RKO (cell line): ENCODE data around the gene PGBD5.

Experiments used
- DNase-seq: peaks from one replicate; pipeline ENCODE4 v3.0.0-alpha.2; 2016; ENCODE audit warnings: low spot score

PGBD5 gene

GRCh38 chr1:230348386-230349019 lies 77.6 kb downstream of the PGBD5 start:
- DNase-seq, result no peak

GRCh38 chr1:230347896-230348295 lies 78.2 kb downstream of the PGBD5 start:
- no peak for DNase-seq

GRCh38 chr1:230345139-230345885 lies 80.8 kb downstream of the PGBD5 start:
- no peak for DNase-seq

GRCh38 chr1:230342699-230343098 lies 83.4 kb downstream of the PGBD5 start:
- no peak for DNase-seq

- no peak for DNase-seq
Measured at GRCh38 chr1:230342019-230342418, 84.1 kb downstream of the PGBD5 start.

- no peak for DNase-seq
Measured at GRCh38 chr1:230341162-230341546, 85.0 kb downstream of the PGBD5 start.

- no peak for DNase-seq
Measured at GRCh38 chr1:230340526-230341161, 85.5 kb downstream of the PGBD5 start.

GRCh38 chr1:230339033-230339432 lies 87.1 kb downstream of the PGBD5 start:
- no peak for DNase-seq

GRCh38 chr1:230337266-230337665 lies 88.9 kb downstream of the PGBD5 start:
- no peak for DNase-seq

GRCh38 chr1:230335861-230336522 lies 90.1 kb downstream of the PGBD5 start:
- no peak for DNase-seq

GRCh38 chr1:230334447-230334837 lies 91.7 kb downstream of the PGBD5 start:
- no peak for DNase-seq

- no peak for DNase-seq
Measured at GRCh38 chr1:230333590-230334446, 92.3 kb downstream of the PGBD5 start.

- no peak for DNase-seq
Measured at GRCh38 chr1:230332575-230333066, 93.5 kb downstream of the PGBD5 start.

- no peak for DNase-seq
Measured at GRCh38 chr1:230332061-230332460, 94.1 kb downstream of the PGBD5 start.

GRCh38 chr1:230330157-230330556 lies 96.0 kb downstream of the PGBD5 start:
- DNase-seq, result no peak

- DNase-seq, result no peak
Measured at GRCh38 chr1:230328342-230329015, 97.7 kb downstream of the PGBD5 start.

GRCh38 chr1:230327892-230328284 lies 98.2 kb downstream of the PGBD5 start:
- DNase-seq, result no peak

- DNase-seq, result no peak
Measured at GRCh38 chr1:230326971-230327891, 98.9 kb downstream of the PGBD5 start.

GRCh38 chr1:230323686-230324085 lies 102.4 kb downstream of the PGBD5 start:
- no peak for DNase-seq

GRCh38 chr1:230322967-230323547 lies 103.1 kb downstream of the PGBD5 start:
- DNase-seq, result no peak
